Upper lobe of right lung (tissue), 1 donor: ENCODE measurements around the gene EFCAB13. TPM values are rescaled to one million over a fixed set of nuclear protein-coding genes. Genes with fewer than 3 reads are reported as not detected.

Source experiments
- ATAC-seq: fragments of 200-7000 bp; cut with Tn5 transposase; one replicate; pipeline ENCODE4 v1.9.1; 2020; ENCODE audit warnings: mild to moderate bottlenecking, moderate library complexity
- DNase-seq: peaks from one replicate; pipeline ENCODE4 v3.0.0-alpha.2; 2020
- H3K27ac ChIP-seq: fragments of 200-600 bp; one replicate; pipeline ENCODE4 v1.8.0; 2022
- H3K27me3 ChIP-seq: fragments of 200-600 bp; one replicate; pipeline ENCODE4 v1.8.0; 2022; ENCODE audit warnings: mild to moderate bottlenecking
- H3K36me3 ChIP-seq: fragments of 200-600 bp; one replicate; pipeline ENCODE4 v1.8.0; 2022
- H3K4me1 ChIP-seq: fragments of 200-600 bp; one replicate; pipeline ENCODE4 v1.8.0; 2022
- H3K4me3 ChIP-seq: fragments of 200-600 bp; one replicate; pipeline ENCODE4 v1.8.0; 2022; ENCODE audit warnings: mild to moderate bottlenecking
- H3K9me3 ChIP-seq: fragments of 200-600 bp; one replicate; pipeline ENCODE4 v1.8.0; 2022
- intact Hi-C: fragments of 100-400 bp; cut with DNase I; formaldehyde crosslinking; loops from one replicate; pipeline ENCODE4 v1.11.0; 2022
- total RNA-seq: library from RNA; stranded (reverse); fragmentation: NEBNext Ultra II Directional; extraction: Animal tissue kit (Norgen Biotek cat#: 25700); gene quantifications from one replicate; pipeline ENCODE4 v1.2.1, GENCODE V29; 2021
- TF ChIP-seq, protein P1 (sequence below): fragments of 200-600 bp; IDR thresholded peaks from one replicate; pipeline ENCODE4 v1.8.0; 2022; ENCODE audit warnings: antibody characterized with exemption
- donor health status: DM: no; HTN: yes; CAD: no; lungs with severe emphysema.

Gene EFCAB13
- total RNA-seq, 1 donor from 2014 or later, result 11.8 TPM

DNA sequence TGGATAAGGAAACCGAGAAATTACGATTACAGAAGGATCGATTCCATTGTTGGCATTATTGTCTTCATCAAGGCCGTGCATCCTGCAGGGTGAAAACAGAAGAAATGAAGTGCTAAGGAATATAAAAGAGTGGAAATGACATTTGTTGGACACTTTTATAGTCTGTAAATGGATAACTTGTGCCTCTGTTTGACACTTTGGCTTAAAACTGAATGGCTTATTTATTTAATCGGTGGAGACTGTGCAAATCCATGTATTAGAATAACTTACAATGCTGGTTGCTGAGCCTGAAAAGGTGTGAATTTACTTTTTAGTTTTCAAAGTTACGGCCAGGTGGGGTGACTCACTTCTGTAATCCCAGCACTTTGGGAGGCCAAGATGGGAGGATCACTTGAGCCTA is 38.8 kb upstream of the EFCAB13 start:
- no peaks in the 10 kb centered on the region for H3K9me3 ChIP-seq
- H3K27me3 ChIP-seq, result no peaks in the 10 kb centered on the region
- no peak overlapping the region for H3K27ac ChIP-seq
- ATAC-seq, result no peak
- TF ChIP-seq, protein P1, sequence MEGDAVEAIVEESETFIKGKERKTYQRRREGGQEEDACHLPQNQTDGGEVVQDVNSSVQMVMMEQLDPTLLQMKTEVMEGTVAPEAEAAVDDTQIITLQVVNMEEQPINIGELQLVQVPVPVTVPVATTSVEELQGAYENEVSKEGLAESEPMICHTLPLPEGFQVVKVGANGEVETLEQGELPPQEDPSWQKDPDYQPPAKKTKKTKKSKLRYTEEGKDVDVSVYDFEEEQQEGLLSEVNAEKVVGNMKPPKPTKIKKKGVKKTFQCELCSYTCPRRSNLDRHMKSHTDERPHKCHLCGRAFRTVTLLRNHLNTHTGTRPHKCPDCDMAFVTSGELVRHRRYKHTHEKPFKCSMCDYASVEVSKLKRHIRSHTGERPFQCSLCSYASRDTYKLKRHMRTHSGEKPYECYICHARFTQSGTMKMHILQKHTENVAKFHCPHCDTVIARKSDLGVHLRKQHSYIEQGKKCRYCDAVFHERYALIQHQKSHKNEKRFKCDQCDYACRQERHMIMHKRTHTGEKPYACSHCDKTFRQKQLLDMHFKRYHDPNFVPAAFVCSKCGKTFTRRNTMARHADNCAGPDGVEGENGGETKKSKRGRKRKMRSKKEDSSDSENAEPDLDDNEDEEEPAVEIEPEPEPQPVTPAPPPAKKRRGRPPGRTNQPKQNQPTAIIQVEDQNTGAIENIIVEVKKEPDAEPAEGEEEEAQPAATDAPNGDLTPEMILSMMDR, result no peak
- DNase-seq, result no peak
- H3K4me1 ChIP-seq, result peaks cover 4% of the 10 kb centered on the region
- no peaks in the 10 kb centered on the region for H3K36me3 ChIP-seq
- no peak overlapping the region for H3K4me3 ChIP-seq
- intact Hi-C loops, result no loop called here

GRCh38 chr17:47286198-47286914 is 37.4 kb upstream of the EFCAB13 start:
- TF ChIP-seq, protein P1, result no peak
- ATAC-seq, result no peak
- intact Hi-C loops, result no loop called here
- H3K4me1 ChIP-seq, result no peaks in the 10 kb centered on the region
- no peaks in the 10 kb centered on the region for H3K9me3 ChIP-seq
- H3K27ac ChIP-seq, result no peak overlapping the region
- no peak overlapping the region for H3K4me3 ChIP-seq
- DNase-seq, result no peak
- H3K27me3 ChIP-seq, result no peaks in the 10 kb centered on the region
- H3K36me3 ChIP-seq, result no peaks in the 10 kb centered on the region

DNA sequence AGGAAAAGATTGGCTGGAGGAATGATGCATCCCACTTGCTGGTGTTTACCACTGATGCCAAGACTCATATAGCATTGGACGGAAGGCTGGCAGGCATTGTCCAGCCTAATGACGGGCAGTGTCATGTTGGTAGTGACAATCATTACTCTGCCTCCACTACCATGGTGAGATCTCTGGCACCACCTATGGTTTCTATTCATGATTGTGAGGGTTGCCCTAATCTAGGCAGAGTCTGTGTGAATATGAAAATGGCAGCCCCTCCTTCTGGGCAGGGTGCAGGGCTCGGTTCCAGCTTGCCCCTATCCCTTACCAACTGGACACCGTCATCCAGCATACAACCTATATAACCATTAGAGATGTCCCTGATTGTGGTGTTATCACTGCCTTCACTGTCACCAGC is 36.7 kb upstream of the EFCAB13 start:
- H3K4me1 ChIP-seq, result no peaks in the 10 kb centered on the region
- intact Hi-C loops, result no loop called here
- H3K27me3 ChIP-seq, result no peaks in the 10 kb centered on the region
- H3K27ac ChIP-seq, result no peak overlapping the region
- no peak for DNase-seq
- no peaks in the 10 kb centered on the region for H3K36me3 ChIP-seq
- no peak for ATAC-seq
- TF ChIP-seq, protein P1, result no peak
- no peak overlapping the region for H3K4me3 ChIP-seq
- no peaks in the 10 kb centered on the region for H3K9me3 ChIP-seq

GRCh38 chr17:47287639-47288038 is 36.1 kb upstream of the EFCAB13 start:
- no peaks in the 10 kb centered on the region for H3K4me1 ChIP-seq
- H3K36me3 ChIP-seq, result no peaks in the 10 kb centered on the region
- H3K27me3 ChIP-seq, result no peaks in the 10 kb centered on the region
- ATAC-seq (no peak), DNase-seq (no peak)
- H3K4me3 ChIP-seq, result no peak overlapping the region
- no peaks in the 10 kb centered on the region for H3K9me3 ChIP-seq
- intact Hi-C loops, result no loop called here
- TF ChIP-seq, protein P1, result no peak
- H3K27ac ChIP-seq, result no peak overlapping the region

DNA sequence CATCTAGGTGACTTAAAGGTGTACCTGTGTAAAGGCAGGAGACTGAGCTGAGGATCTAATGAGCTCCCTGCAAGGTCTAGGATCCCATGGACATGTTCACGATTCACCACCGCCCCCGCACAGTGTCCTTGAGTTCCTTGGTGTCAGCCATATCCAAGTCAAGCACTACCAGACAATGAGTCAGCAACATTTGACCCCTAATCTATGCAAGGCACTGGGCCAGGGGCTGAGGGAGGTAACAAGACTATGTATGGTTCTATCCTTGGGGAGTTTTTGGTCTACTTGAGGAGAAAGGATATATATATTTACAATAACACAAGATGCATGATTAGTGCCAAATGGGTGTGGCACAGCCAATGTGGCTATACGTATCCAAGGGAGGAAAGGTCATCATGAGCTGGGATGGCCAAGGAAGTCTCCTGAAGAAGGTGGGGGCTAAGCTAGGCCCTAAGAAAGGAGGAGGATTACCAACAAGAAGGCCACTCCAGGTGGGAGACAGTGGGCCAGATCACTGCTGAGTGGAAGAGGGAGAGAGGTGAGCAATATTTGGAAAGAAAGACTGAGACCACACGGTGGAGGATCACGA is 35.1 kb upstream of the EFCAB13 start:
- Histone ChIP-seq H3K36me3 (no peaks in the 10 kb centered on the region), H3K27me3 (no peaks in the 10 kb centered on the region), H3K4me1 (no peaks in the 10 kb centered on the region), H3K9me3 (no peaks in the 10 kb centered on the region), H3K27ac (no peak overlapping the region), H3K4me3 (no peak overlapping the region)
- DNase-seq (no peak), ATAC-seq (no peak)
- intact Hi-C loops, result no loop called here
- TF ChIP-seq, protein P1, result no peak
